ENCODE results near the gene RCAN3. TPM values are rescaled to one million over a fixed set of nuclear protein-coding genes. Genes with fewer than 3 reads are reported as not detected.

The RCAN3 gene
- total and polyA plus RNA-seq, 2 experiments from 2014 or later = 6.2 to 10.1 TPM

GRCh38 chr1:24558902-24559791, 56.5 kb downstream of the RCAN3 start:
- DNase-seq (ENCODE audit: low spot score) = no peak
- Histone ChIP-seq H3K36me3 (replicated peaks; ENCODE audit: insufficient read depth, low read depth) (no peaks in the 10 kb centered on the region), H3K9me3 (ENCODE audit: low read depth) (no peaks in the 10 kb centered on the region), H3K4me2 (no peak overlapping the region), H3K27me3 (peaks cover 6% of the 10 kb centered on the region), H3K27ac (no peak overlapping the region), H3K79me2 (no peaks in the 10 kb centered on the region), H2AFZ (no peak overlapping the region), H3K4me3 (no peak overlapping the region), H3K4me1 (ENCODE audit: insufficient read depth) (peaks cover 9% of the 10 kb centered on the region), H4K20me1 (ENCODE audit: insufficient read depth, poor library complexity, severe bottlenecking) (no peaks in the 10 kb centered on the region), H3K9me2 (replicated peaks; ENCODE audit: insufficient read depth) (no peaks in the 10 kb centered on the region)
- whole genome bisulfite sequencing (ENCODE audit: low lambda C conversion rate, missing lambda C conversion rate) = 66% methylated on average over 12 of the region's 12 CpGs
- TF ChIP-seq EZH2 (IDR thresholded peaks at IDR 0.05; ENCODE audit: borderline replicate concordance) (no peak), EZH2phosphoT487 (IDR thresholded peaks at IDR 0.05; ENCODE audit: low read depth, severe bottlenecking, unreplicated experiment) (no peak), CTCF (IDR thresholded peaks at IDR 0.05; ENCODE audit: poor library complexity) (no peak)

GRCh38 chr1:24560361-24560760, 57.7 kb downstream of the RCAN3 start:
- Histone ChIP-seq H3K4me1 (ENCODE audit: insufficient read depth) (peaks cover 4% of the 10 kb centered on the region), H3K36me3 (replicated peaks; ENCODE audit: insufficient read depth, low read depth) (no peaks in the 10 kb centered on the region), H4K20me1 (ENCODE audit: insufficient read depth, poor library complexity, severe bottlenecking) (no peaks in the 10 kb centered on the region), H3K79me2 (no peaks in the 10 kb centered on the region), H3K9me2 (replicated peaks; ENCODE audit: insufficient read depth) (no peaks in the 10 kb centered on the region), H3K4me3 (no peak overlapping the region), H3K4me2 (no peak overlapping the region), H3K27ac (no peak overlapping the region), H3K9me3 (ENCODE audit: low read depth) (no peaks in the 10 kb centered on the region), H3K27me3 (peaks cover 6% of the 10 kb centered on the region), H2AFZ (no peak overlapping the region)
- DNase-seq (ENCODE audit: low spot score) = no peak
- TF ChIP-seq EZH2 (IDR thresholded peaks at IDR 0.05; ENCODE audit: borderline replicate concordance) = no peak
- 88% methylated on average over 6 of the region's 6 CpGs for WGBS (ENCODE audit: low lambda C conversion rate, missing lambda C conversion rate)

GRCh38 chr1:24562625-24563024, 60.0 kb downstream of the RCAN3 start:
- Histone ChIP-seq H3K4me1 (ENCODE audit: insufficient read depth) (peaks cover 12% of the 10 kb centered on the region), H3K79me2 (no peaks in the 10 kb centered on the region), H4K20me1 (ENCODE audit: insufficient read depth, poor library complexity, severe bottlenecking) (no peaks in the 10 kb centered on the region), H3K4me3 (no peak overlapping the region), H2AFZ (no peak overlapping the region), H3K4me2 (no peak overlapping the region), H3K27me3 (no peaks in the 10 kb centered on the region), H3K27ac (no peak overlapping the region), H3K9me3 (ENCODE audit: low read depth) (no peaks in the 10 kb centered on the region), H3K36me3 (replicated peaks; ENCODE audit: insufficient read depth, low read depth) (no peaks in the 10 kb centered on the region), H3K9me2 (replicated peaks; ENCODE audit: insufficient read depth) (no peaks in the 10 kb centered on the region)
- DNase-seq (ENCODE audit: low spot score) = peak; percentile 57
- TF ChIP-seq EZH2phosphoT487 (IDR thresholded peaks at IDR 0.05; ENCODE audit: low read depth, severe bottlenecking, unreplicated experiment) = no peak
- TF ChIP-seq EZH2 (IDR thresholded peaks at IDR 0.05; ENCODE audit: borderline replicate concordance) = no peak
- no peak for TF ChIP-seq CTCF (IDR thresholded peaks at IDR 0.05; ENCODE audit: poor library complexity)

GRCh38 chr1:24564695-24565094, 62.1 kb downstream of the RCAN3 start:
- Histone ChIP-seq H3K4me2 (no peak overlapping the region), H4K20me1 (ENCODE audit: insufficient read depth, poor library complexity, severe bottlenecking) (no peaks in the 10 kb centered on the region), H3K4me1 (ENCODE audit: insufficient read depth) (peaks cover 23% of the 10 kb centered on the region), H3K27ac (no peak overlapping the region), H3K36me3 (replicated peaks; ENCODE audit: insufficient read depth, low read depth) (no peaks in the 10 kb centered on the region), H3K79me2 (no peaks in the 10 kb centered on the region), H2AFZ (no peak overlapping the region), H3K9me2 (replicated peaks; ENCODE audit: insufficient read depth) (no peaks in the 10 kb centered on the region), H3K9me3 (ENCODE audit: low read depth) (no peaks in the 10 kb centered on the region), H3K4me3 (no peak overlapping the region), H3K27me3 (no peaks in the 10 kb centered on the region)
- TF ChIP-seq CTCF (IDR thresholded peaks at IDR 0.05; ENCODE audit: poor library complexity) = no peak
- no peak for TF ChIP-seq EZH2phosphoT487 (IDR thresholded peaks at IDR 0.05; ENCODE audit: low read depth, severe bottlenecking, unreplicated experiment)
- no peak for TF ChIP-seq EZH2 (IDR thresholded peaks at IDR 0.05; ENCODE audit: borderline replicate concordance)
- 75% methylated on average over 2 of the region's 2 CpGs for WGBS (ENCODE audit: low lambda C conversion rate, missing lambda C conversion rate)
- DNase-seq (ENCODE audit: low spot score) = no peak
